Measurements from ENCODE around the gene USP24. TPM values are rescaled to one million over a fixed set of nuclear protein-coding genes. Genes with fewer than 3 reads are reported as not detected.
"Not testable (repeated sequence)": the region's sequence is repeated elsewhere in the genome, so short reads cannot be mapped to it uniquely, and the experiment has no call there.

The USP24 gene
- total RNA-seq, 1 experiment from 2014 or later, result 40.9 TPM

GRCh38 chr1:55033265-55033614, 181.9 kb downstream of the USP24 start:
- H3K27ac Mint-ChIP-seq, result no peak overlapping the region
- ChIA-PET CTCF (interaction anchor here (1.5 to 5.7 kb wide), 4 partner anchors 11 to 88 kb away, joined by 5 to 56 read pairs (median 11); no protein-coding TSS in a partner anchor), POLR2A (no interaction called here)
- H3K4me1 Mint-ChIP-seq, result peaks cover 27% of the 10 kb centered on the region
- H3K9me3 Mint-ChIP-seq, result peaks cover 13% of the 10 kb centered on the region
- no peak for DNase-seq (ENCODE audit: low spot score)
- H3K36me3 Mint-ChIP-seq, result peaks cover 9% of the 10 kb centered on the region
- no peak for ATAC-seq
- H3K27me3 Mint-ChIP-seq (ENCODE audit: low read depth), result peaks cover 26% of the 10 kb centered on the region
- TF ChIP-seq ZNF671 (CRISPR knock-in tag; IDR thresholded peaks at IDR 0.05) (no peak), NR3C1 (CRISPR knock-in tag; conservative IDR thresholded peaks at IDR 0.05; ENCODE audit: low read depth) (no peak), ZNF219 (CRISPR knock-in tag; IDR thresholded peaks at IDR 0.05; ENCODE audit: borderline replicate concordance) (no peak), ZNF121 (CRISPR knock-in tag; IDR thresholded peaks at IDR 0.05) (no peak), TEAD1 (CRISPR knock-in tag; IDR thresholded peaks at IDR 0.05) (no peak), ESRRA (CRISPR knock-in tag; IDR thresholded peaks at IDR 0.05; ENCODE audit: borderline replicate concordance) (no peak), AR (CRISPR knock-in tag; IDR thresholded peaks at IDR 0.05) (no peak), FOXP4 (CRISPR knock-in tag; IDR thresholded peaks at IDR 0.05) (no peak), ZNF263 (CRISPR knock-in tag; IDR thresholded peaks at IDR 0.05; ENCODE audit: low read depth) (no peak), SP1 (CRISPR knock-in tag; conservative IDR thresholded peaks at IDR 0.05) (no peak), ZNF416 (CRISPR knock-in tag; IDR thresholded peaks at IDR 0.05) (no peak), MXD4 (CRISPR knock-in tag; IDR thresholded peaks at IDR 0.05; ENCODE audit: borderline replicate concordance) (no peak), STAT6 (CRISPR knock-in tag; conservative IDR thresholded peaks at IDR 0.05; ENCODE audit: low read depth) (no peak), GRHL2 (CRISPR knock-in tag; IDR thresholded peaks at IDR 0.05; ENCODE audit: insufficient replicate concordance, severe bottlenecking) (no peak), ZNF396 (CRISPR knock-in tag; IDR thresholded peaks at IDR 0.05; ENCODE audit: borderline replicate concordance) (no peak), FOXJ3 (CRISPR knock-in tag; IDR thresholded peaks at IDR 0.05; ENCODE audit: borderline replicate concordance) (no peak), RORB (CRISPR knock-in tag; IDR thresholded peaks at IDR 0.05) (no peak), JAZF1 (CRISPR knock-in tag; IDR thresholded peaks at IDR 0.05) (no peak), ZNF138 (CRISPR knock-in tag; conservative IDR thresholded peaks at IDR 0.05) (no peak)
- H3K4me3 Mint-ChIP-seq, result no peak overlapping the region

GRCh38 chr1:55031098-55031497, 184.1 kb downstream of the USP24 start:
- H3K4me3 Mint-ChIP-seq; DNase-seq (ENCODE audit: low spot score); H3K27ac Mint-ChIP-seq; H3K27me3 Mint-ChIP-seq (ENCODE audit: low read depth); POLR2A ChIA-PET; ATAC-seq; H3K36me3 Mint-ChIP-seq: not testable (repeated sequence)
- Mint-ChIP-seq H3K4me1 (peaks cover 37% of the 10 kb centered on the region), H3K9me3 (peaks cover 13% of the 10 kb centered on the region)
- CTCF ChIA-PET, result interaction anchor here (5.7 kb wide), 1 partner anchor 9 kb away, joined by 56 read pairs; no protein-coding TSS in a partner anchor

GRCh38 chr1:55026682-55027081, 188.5 kb downstream of the USP24 start:
- peaks cover 57% of the 10 kb centered on the region for H3K4me1 Mint-ChIP-seq
- POLR2A ChIA-PET; H3K4me3 Mint-ChIP-seq; H3K27ac Mint-ChIP-seq; CTCF ChIA-PET; DNase-seq (ENCODE audit: low spot score); ATAC-seq: not testable (repeated sequence)
- H3K9me3 Mint-ChIP-seq, result peaks cover 36% of the 10 kb centered on the region
- H3K36me3 Mint-ChIP-seq, result peaks cover 29% of the 10 kb centered on the region
- H3K27me3 Mint-ChIP-seq (ENCODE audit: low read depth), result peaks cover 13% of the 10 kb centered on the region
